Caco-2 (cell line): ENCODE results near the gene RARA. TPM values are rescaled to one million over a fixed set of nuclear protein-coding genes. Genes with fewer than 3 reads are reported as not detected.
A peak's percentile ranks its signal among the peaks of the same experiment; 100 is the strongest.

Source experiments
- BruUV-seq: library from RNA; stranded (reverse); fragments of 400-500 nt; replicated peaks from 2 replicates; lab custom pipeline; 2021; lab: Mats Ljungman, UMichigan
- CTCF ChIA-PET: fragments of 300-600 bp; sonication (Branson Sonifier 250); formaldehyde crosslinking; loops from one replicate; lab custom pipeline; 2022; ENCODE audit warnings: antibody characterized with exemption; lab: Charles Lee
- POLR2A ChIA-PET: fragments of 300-600 bp; sonication (Branson Sonifier 250); formaldehyde crosslinking; loops from one replicate; lab custom pipeline; 2022; ENCODE audit warnings: antibody characterized with exemption; lab: Charles Lee
- DNase-seq, 2 experiments: peaks; one replicate each; pipeline versions ENCODE4 v3.0.0 to v3.0.0-alpha.2; 2020 to 2022
- H3K27me3 ChIP-seq: replicated peaks from 2 replicates; pipeline ENCODE4 v1.6.0; 2011; ENCODE audit warnings: low read length; ENCODE audit not compliant: control insufficient read depth, insufficient read depth
- H3K36me3 ChIP-seq: 2 replicates; pipeline ENCODE4 v1.5.1; 2011; ENCODE audit warnings: low read length; ENCODE audit not compliant: control insufficient read depth, insufficient read depth
- H3K4me1 ChIP-seq: fragments of 250-450 bp; sonication (Bioruptor Pico); 2 replicates; pipeline ENCODE4 v1.5.1; 2020; ENCODE audit warnings: mild to moderate bottlenecking
- H3K4me3 ChIP-seq: 2 replicates; pipeline ENCODE4 v1.5.1; 2011; ENCODE audit warnings: low read depth, mild to moderate bottlenecking, control low read depth, low read length
- H3K9me3 ChIP-seq: fragments of 250-450 bp; sonication (Bioruptor Pico); 2 replicates; pipeline ENCODE4 v1.5.1; 2020; ENCODE audit warnings: mild to moderate bottlenecking, moderate library complexity
- H3K27ac Mint-ChIP-seq: one replicate; pipeline ENCODE4 v1.8.0; 2022; ENCODE audit warnings: mixed read lengths; ENCODE audit not compliant: unreplicated experiment
- H3K27me3 Mint-ChIP-seq: one replicate; pipeline ENCODE4 v1.8.0; 2022; ENCODE audit warnings: mixed read lengths; ENCODE audit not compliant: insufficient read depth, unreplicated experiment
- H3K36me3 Mint-ChIP-seq: one replicate; pipeline ENCODE4 v1.8.0; 2022; ENCODE audit warnings: mild to moderate bottlenecking, mixed read lengths; ENCODE audit not compliant: insufficient read depth, unreplicated experiment
- H3K4me1 Mint-ChIP-seq: one replicate; pipeline ENCODE4 v1.8.0; 2022; ENCODE audit warnings: low read depth, mixed read lengths; ENCODE audit not compliant: unreplicated experiment
- H3K4me3 Mint-ChIP-seq: one replicate; pipeline ENCODE4 v1.8.0; 2022; ENCODE audit warnings: mild to moderate bottlenecking, moderate library complexity, mixed read lengths; ENCODE audit not compliant: unreplicated experiment
- H3K9me3 Mint-ChIP-seq: one replicate; pipeline ENCODE4 v1.8.0; 2022; ENCODE audit warnings: mixed read lengths; ENCODE audit not compliant: unreplicated experiment
- intact Hi-C: fragments of 100-400 bp; cut with micrococcal nuclease; formaldehyde crosslinking; loops from one replicate; pipeline ENCODE4 v1.10.0; 2022; ENCODE audit not compliant: unreplicated experiment
- total RNA-seq: library from RNA; stranded (reverse); gene quantifications from 2 replicates; pipeline ENCODE4 v1.2.3, GENCODE V29; 2022
- TF ChIP-seq, protein P1 (sequence below), 2 experiments: fragments of 200-600 bp in 1 of 2; IDR thresholded peaks; 1 replicate in 1 of 2; 2 replicates in 1 of 2; pipeline versions ENCODE4 v1.5.1 to v1.8.0; 2011 to 2022; ENCODE audit warnings: antibody characterized with exemption in 1 of 2, control low read depth in 1 of 2, inconsistent platforms in 1 of 2, low read depth in 1 of 2, low read length in 1 of 2, mild to moderate bottlenecking in 1 of 2, moderate library complexity in 1 of 2; ENCODE audit not compliant: insufficient read depth in 1 of 2, severe bottlenecking in 1 of 2, unreplicated experiment in 1 of 2

RARA gene
- total RNA-seq, 1 experiment from 2014 or later, result 27.6 TPM

DNA sequence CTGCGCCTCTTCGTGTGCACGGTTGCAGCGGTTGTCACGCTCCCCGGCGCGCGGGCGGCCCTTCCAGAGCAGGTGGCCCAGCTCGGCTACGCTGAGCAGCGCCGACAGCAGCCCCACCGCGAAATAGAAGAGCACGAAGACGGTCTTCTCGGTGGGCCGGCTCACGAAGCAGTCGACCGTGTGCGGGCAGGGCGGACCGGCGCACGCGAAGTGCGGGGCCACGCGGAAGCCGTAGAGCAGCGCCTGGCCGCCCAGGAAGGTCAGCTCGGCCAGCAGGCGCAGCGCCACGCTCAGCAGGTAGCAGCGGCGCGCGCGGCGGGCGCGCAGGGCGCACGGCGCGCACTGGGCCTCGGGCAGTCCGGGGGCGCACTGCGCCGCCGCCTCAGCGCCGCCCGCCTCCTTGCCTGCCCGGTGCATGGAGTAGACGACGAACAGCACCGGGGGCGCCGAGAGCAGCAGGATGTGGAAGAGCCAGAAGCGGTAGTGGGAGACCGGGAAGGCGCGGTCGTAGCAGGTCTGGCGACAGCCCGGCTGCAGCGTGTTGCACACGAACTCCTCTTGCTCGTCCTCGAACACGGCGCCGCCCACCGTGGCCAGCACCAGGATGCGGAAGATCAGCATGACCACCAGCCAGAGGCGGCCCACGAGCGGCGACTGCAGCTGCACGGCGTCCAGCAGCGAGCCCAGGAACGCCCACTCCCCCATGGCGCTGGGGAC lies 54.3 kb downstream of the RARA start:
- POLR2A ChIA-PET, result interaction anchor here (0.9 kb wide), 1 partner anchor 54 kb away, joined by 3 read pairs; the partner anchor contains the start of gene TOP2A
- peak overlapping the region; percentile 94 for H3K4me3 ChIP-seq
- TF ChIP-seq, protein P1, sequence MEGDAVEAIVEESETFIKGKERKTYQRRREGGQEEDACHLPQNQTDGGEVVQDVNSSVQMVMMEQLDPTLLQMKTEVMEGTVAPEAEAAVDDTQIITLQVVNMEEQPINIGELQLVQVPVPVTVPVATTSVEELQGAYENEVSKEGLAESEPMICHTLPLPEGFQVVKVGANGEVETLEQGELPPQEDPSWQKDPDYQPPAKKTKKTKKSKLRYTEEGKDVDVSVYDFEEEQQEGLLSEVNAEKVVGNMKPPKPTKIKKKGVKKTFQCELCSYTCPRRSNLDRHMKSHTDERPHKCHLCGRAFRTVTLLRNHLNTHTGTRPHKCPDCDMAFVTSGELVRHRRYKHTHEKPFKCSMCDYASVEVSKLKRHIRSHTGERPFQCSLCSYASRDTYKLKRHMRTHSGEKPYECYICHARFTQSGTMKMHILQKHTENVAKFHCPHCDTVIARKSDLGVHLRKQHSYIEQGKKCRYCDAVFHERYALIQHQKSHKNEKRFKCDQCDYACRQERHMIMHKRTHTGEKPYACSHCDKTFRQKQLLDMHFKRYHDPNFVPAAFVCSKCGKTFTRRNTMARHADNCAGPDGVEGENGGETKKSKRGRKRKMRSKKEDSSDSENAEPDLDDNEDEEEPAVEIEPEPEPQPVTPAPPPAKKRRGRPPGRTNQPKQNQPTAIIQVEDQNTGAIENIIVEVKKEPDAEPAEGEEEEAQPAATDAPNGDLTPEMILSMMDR (IDR thresholded peaks at IDR 0.05; ENCODE audit: insufficient read depth in 1 of 2, low read depth in 1 of 2, low read length in 1 of 2, severe bottlenecking in 1 of 2, unreplicated experiment in 1 of 2), result no peak
- Mint-ChIP-seq H3K27me3 (no peaks in the 10 kb centered on the region), H3K9me3 (no peaks in the 10 kb centered on the region), H3K27ac (no peak overlapping the region), H3K4me3 (peak overlapping the region; percentile 69), H3K4me1 (peaks cover 6% of the 10 kb centered on the region), H3K36me3 (no peaks in the 10 kb centered on the region)
- no TSS peak for BruUV-seq
- no peaks in the 10 kb centered on the region for H3K27me3 ChIP-seq
- no peaks in the 10 kb centered on the region for H3K9me3 ChIP-seq
- CTCF ChIA-PET, result interaction anchor here (0.6 to 2.9 kb wide), 13 partner anchors 18 to 252 kb away, joined by 3 to 28 read pairs (median 7); partner anchors contain the start of genes IGFBP4 and TOP2A
- intact Hi-C loops, result loop anchor here (2.0 kb wide), 1 partner anchor 56 kb away; no protein-coding TSS in a partner anchor
- no peaks in the 10 kb centered on the region for H3K36me3 ChIP-seq
- H3K4me1 ChIP-seq, result peaks cover 5% of the 10 kb centered on the region; the same call in 1 of the 2 replicates
- DNase-seq, result peak in 1 of 2 experiments; percentile 57

DNA sequence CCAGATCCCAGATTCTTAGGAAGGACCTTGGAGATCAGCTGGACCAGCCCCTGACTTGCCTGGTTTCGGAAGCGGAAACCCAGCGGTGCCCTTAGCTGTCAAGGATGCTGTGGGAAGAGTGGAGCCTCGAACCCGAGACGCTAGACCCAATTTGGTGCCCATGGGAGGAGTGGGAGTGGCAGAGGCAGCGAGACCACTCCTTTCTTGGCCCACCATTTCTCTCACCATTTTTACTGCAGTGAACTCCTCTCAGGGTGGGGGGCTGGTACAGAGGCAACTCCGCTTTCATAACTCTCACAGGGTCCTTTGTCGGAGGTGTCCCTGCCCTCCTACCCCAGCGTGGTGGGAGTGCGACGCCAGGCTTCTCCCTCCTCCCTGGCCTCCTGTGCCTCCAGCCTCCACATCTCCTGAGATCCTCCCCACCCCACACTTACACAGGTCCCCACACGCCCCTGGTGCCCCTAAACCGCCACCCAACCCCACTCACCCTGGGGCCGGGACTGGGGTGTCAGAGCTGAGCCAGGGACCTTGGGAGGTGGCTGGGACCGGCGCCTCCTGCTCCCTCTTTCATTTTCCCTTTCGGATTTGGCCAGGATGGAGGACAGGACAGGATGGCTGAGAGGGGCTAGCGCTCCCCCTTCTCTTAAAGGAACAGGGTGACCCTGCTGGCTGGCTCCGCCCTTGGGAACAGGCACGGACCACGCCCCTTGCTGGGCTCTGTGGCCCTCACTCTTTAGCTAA lies 55.3 kb downstream of the RARA start, which contains the start of gene GJD3:
GJD3 (minus strand) TSS at position 617 of the 741 bp plus-strand sequence. CDS start 922 bp downstream, outside the sequence.
- Mint-ChIP-seq H3K27ac (no peak within 1 kb of the TSS), H3K27me3 (no peaks in the 10 kb centered on the region), H3K9me3 (no peaks in the 10 kb centered on the region), H3K4me3 (peak within 1 kb of the TSS; percentile 69), H3K4me1 (peaks cover 6% of the 10 kb centered on the region), H3K36me3 (no peaks in the 10 kb centered on the region)
- CTCF ChIA-PET, result interaction anchor here (0.5 to 1.0 kb wide), 2 partner anchors 169 to 173 kb away, joined by 3 read pairs; no protein-coding TSS in a partner anchor
- TF ChIP-seq, protein P1 (IDR thresholded peaks at IDR 0.05; ENCODE audit: insufficient read depth in 1 of 2, low read depth in 1 of 2, low read length in 1 of 2, severe bottlenecking in 1 of 2, unreplicated experiment in 1 of 2), result no peak
- Histone ChIP-seq H3K4me1 (peaks cover 5% of the 10 kb centered on the region; the same call in 1 of the 2 replicates), H3K4me3 (peak within 1 kb of the TSS; percentile 94), H3K27me3 (no peaks in the 10 kb centered on the region), H3K9me3 (no peaks in the 10 kb centered on the region), H3K36me3 (no peaks in the 10 kb centered on the region)
- POLR2A ChIA-PET, result interaction anchor here (0.6 kb wide), 1 partner anchor 145 kb away, joined by 7 read pairs; no protein-coding TSS in a partner anchor
- intact Hi-C loops, result no loop called here
- BruUV-seq, result TSS peak; percentile 22
- DNase-seq, result peak in 1 of 2 experiments; percentile 31

DNA sequence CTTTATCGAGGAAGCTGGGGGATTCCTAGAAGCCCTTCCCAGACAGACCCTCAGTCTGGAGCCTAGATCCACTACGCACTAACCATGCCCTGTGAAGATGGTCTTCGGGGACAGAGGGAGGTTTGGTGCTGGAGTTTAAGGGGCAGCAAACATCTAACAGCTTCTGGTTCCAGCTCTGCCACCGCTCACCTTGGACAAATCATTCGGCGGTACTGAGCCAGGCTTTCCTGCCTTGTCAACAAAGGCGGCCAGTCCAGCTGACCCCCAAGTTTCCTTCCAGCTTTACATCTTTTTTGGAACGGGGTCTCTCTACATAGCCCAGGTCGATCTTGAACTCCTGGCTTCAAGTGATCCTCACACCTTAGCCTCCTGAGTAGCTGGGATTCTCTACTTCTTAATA lies 55.9 kb downstream of the RARA start:
- Histone ChIP-seq H3K4me1 (peaks cover 5% of the 10 kb centered on the region; the same call in 1 of the 2 replicates), H3K27me3 (no peaks in the 10 kb centered on the region), H3K36me3 (no peaks in the 10 kb centered on the region), H3K9me3 (no peaks in the 10 kb centered on the region), H3K4me3 (no peak overlapping the region)
- Mint-ChIP-seq H3K27ac (no peak overlapping the region), H3K36me3 (no peaks in the 10 kb centered on the region), H3K9me3 (no peaks in the 10 kb centered on the region), H3K4me1 (peaks cover 6% of the 10 kb centered on the region), H3K27me3 (no peaks in the 10 kb centered on the region), H3K4me3 (no peak overlapping the region)
- TF ChIP-seq, protein P1 (IDR thresholded peaks at IDR 0.05; ENCODE audit: insufficient read depth in 1 of 2, low read depth in 1 of 2, low read length in 1 of 2, severe bottlenecking in 1 of 2, unreplicated experiment in 1 of 2), result no peak
- CTCF ChIA-PET, result interaction anchor here (0.5 to 1.1 kb wide), 3 partner anchors 168 to 195 kb away, joined by 3 to 4 read pairs (median 3); no protein-coding TSS in a partner anchor
- POLR2A ChIA-PET, result interaction anchor here (0.6 kb wide), 1 partner anchor 145 kb away, joined by 7 read pairs; no protein-coding TSS in a partner anchor
- DNase-seq, result no peak
- no TSS peak for BruUV-seq
- intact Hi-C loops, result no loop called here
